PC-9 (cell line): ENCODE results near the gene OSBPL6.

Source experiments
- EZH2 ChIP-seq: fragments of 200-600 bp; sonication (generic); IDR thresholded peaks from 2 replicates; pipeline ENCODE4 v1.8.0; 2017; ENCODE audit warnings: antibody characterized with exemption, low read depth
- TF ChIP-seq, protein P1 (sequence below): fragments of 200-600 bp; sonication (generic); conservative IDR thresholded peaks from 2 replicates; pipeline ENCODE4 v1.6.1; 2017; ENCODE audit warnings: mixed run types, antibody characterized with exemption, mild to moderate bottlenecking, moderate library complexity

DNA sequence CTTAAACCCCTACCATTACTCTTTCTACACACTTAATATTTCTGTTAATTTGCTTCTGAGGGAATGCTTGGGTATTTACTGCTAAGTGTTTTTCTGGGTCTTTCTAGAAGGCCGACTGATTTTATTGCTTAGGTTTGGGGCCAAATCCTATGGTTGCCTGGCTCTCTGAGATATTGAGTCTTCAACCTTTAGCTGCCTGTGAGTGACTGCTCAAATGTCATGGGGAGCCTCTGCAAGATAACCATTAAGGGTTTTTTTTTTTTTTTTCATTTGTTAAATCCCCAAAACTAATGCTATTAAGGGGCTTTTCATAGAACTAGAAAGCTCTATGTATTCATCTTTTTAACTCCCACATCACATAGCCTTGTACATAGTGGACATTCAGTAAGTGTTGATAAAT is 5.0 kb downstream of the OSBPL6 start:
- TF ChIP-seq, protein P1, sequence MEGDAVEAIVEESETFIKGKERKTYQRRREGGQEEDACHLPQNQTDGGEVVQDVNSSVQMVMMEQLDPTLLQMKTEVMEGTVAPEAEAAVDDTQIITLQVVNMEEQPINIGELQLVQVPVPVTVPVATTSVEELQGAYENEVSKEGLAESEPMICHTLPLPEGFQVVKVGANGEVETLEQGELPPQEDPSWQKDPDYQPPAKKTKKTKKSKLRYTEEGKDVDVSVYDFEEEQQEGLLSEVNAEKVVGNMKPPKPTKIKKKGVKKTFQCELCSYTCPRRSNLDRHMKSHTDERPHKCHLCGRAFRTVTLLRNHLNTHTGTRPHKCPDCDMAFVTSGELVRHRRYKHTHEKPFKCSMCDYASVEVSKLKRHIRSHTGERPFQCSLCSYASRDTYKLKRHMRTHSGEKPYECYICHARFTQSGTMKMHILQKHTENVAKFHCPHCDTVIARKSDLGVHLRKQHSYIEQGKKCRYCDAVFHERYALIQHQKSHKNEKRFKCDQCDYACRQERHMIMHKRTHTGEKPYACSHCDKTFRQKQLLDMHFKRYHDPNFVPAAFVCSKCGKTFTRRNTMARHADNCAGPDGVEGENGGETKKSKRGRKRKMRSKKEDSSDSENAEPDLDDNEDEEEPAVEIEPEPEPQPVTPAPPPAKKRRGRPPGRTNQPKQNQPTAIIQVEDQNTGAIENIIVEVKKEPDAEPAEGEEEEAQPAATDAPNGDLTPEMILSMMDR, result no peak
- no peak for TF ChIP-seq EZH2
